K562 (cell line): ENCODE data around the gene ZNRF3. TPM values are rescaled to one million over a fixed set of nuclear protein-coding genes. Genes with fewer than 3 reads are reported as not detected.

ENCODE experiments used
- ATAC-seq: fragments of 200-7000 bp; cut with Tn5 transposase; 3 replicates; pipeline ENCODE4 v1.9.1; 2020; ENCODE audit warnings: moderate library complexity
- BruUV-seq: library from RNA; stranded (reverse); fragments of 400-500 nt; replicated peaks from 2 replicates; lab custom pipeline; 2021; lab: Mats Ljungman, UMichigan
- CTCF ChIA-PET: fragments of 300-600 bp; formaldehyde crosslinking; extraction: SDS; loops from one replicate; lab custom pipeline; 2021; ENCODE audit warnings: low intra/inter-chr PET ratio; lab: Yijun Ruan, JAX
- POLR2A ChIA-PET: fragments of 300-600, 350-650 bp; sonication (Branson Sonifier 250); formaldehyde crosslinking; extraction: SDS; loops from one replicate; lab custom pipeline; 2021; ENCODE audit warnings: antibody characterized with exemption, inconsistent platforms; lab: Yijun Ruan, JAX
- DNase-seq, 4 experiments: peaks; one replicate each; pipeline versions ENCODE4 v3.0.0 to v3.0.0-alpha.2; 2011 to 2018; ENCODE audit warnings: low spot score in 3 of 4, mixed read lengths in 3 of 4; ENCODE audit errors: extremely low read depth in 1 of 4
- FAIRE-seq: peaks from 2 replicates; lab custom pipeline; 2011; peaks lifted over from hg19 to GRCh38; lab: Jason Lieb, UNC
- H2AFZ ChIP-seq: 2 replicates; pipeline ENCODE4 v1.6.0; 2011; ENCODE audit warnings: low read depth, low read length, control low read depth, inconsistent platforms
- H3K27ac ChIP-seq: fragments of 200-600 bp; 3 replicates; pipeline ENCODE4 v1.8.0; 2011; ENCODE audit warnings: low read depth, mild to moderate bottlenecking, control low read depth, inconsistent platforms, low read length, moderate library complexity, mixed read lengths; ENCODE audit errors: extremely low read depth
- H3K27me3 ChIP-seq, 2 experiments: fragments of 300-600 bp in 1 of 2; 2 replicates in 1 of 2; 3 replicates in 1 of 2; pipeline versions ENCODE4 v1.6.0 to v1.8.0; 2011; ENCODE audit warnings: inconsistent platforms in 2 of 2, low read length in 2 of 2, mild to moderate bottlenecking in 1 of 2, mixed read lengths in 1 of 2, moderate library complexity in 1 of 2; ENCODE audit not compliant: control insufficient read depth in 2 of 2, insufficient read depth in 2 of 2
- H3K36me3 ChIP-seq: fragments of 300-600 bp; 3 replicates; pipeline ENCODE4 v1.8.0; 2011; ENCODE audit warnings: mild to moderate bottlenecking, low read length, inconsistent platforms; ENCODE audit not compliant: control insufficient read depth, insufficient read depth
- H3K4me1 ChIP-seq, 2 experiments: fragments of 200-600 bp in 1 of 2; replicated peaks in 1 of 2; 2 replicates in 1 of 2; 3 replicates in 1 of 2; pipeline versions ENCODE4 v1.5.1 to v1.8.0; 2011; ENCODE audit warnings: inconsistent platforms in 2 of 2, low read length in 2 of 2, mild to moderate bottlenecking in 1 of 2, mixed read lengths in 1 of 2, moderate library complexity in 1 of 2; ENCODE audit not compliant: control insufficient read depth in 2 of 2, insufficient read depth in 2 of 2
- H3K4me2 ChIP-seq: 2 replicates; pipeline ENCODE4 v1.6.1; 2011; ENCODE audit warnings: low read length, control low read depth, inconsistent platforms, mixed read lengths; ENCODE audit not compliant: insufficient read depth
- H3K4me3 ChIP-seq: fragments of 200-600 bp; sonication (generic), shearing (Covaris generic); 2 replicates; pipeline ENCODE4 v1.5.1; 2016; ENCODE audit warnings: control low read depth, inconsistent platforms
- H3K79me2 ChIP-seq: fragments of 200-600 bp; 3 replicates; pipeline ENCODE4 v1.8.0; 2011; ENCODE audit warnings: low read length, inconsistent platforms; ENCODE audit not compliant: control insufficient read depth, insufficient read depth
- H3K9ac ChIP-seq, 2 experiments: 2 replicates each; pipeline versions ENCODE4 v1.6.0 to v1.6.1; 2011; ENCODE audit warnings: low read depth in 2 of 2, low read length in 2 of 2, control low read depth in 1 of 2, inconsistent platforms in 1 of 2, mild to moderate bottlenecking in 1 of 2, mixed read lengths in 1 of 2; ENCODE audit not compliant: insufficient read depth in 1 of 2
- H3K9me1 ChIP-seq: one replicate; pipeline ENCODE4 v1.6.0; 2011; ENCODE audit warnings: inconsistent platforms, mild to moderate bottlenecking, low read length, moderate library complexity; ENCODE audit not compliant: control insufficient read depth, insufficient read depth
- H3K9me3 ChIP-seq: replicated peaks from 2 replicates; pipeline ENCODE4 v1.5.1; 2011; ENCODE audit warnings: low read depth, low read length, inconsistent platforms; ENCODE audit not compliant: control insufficient read depth, insufficient read depth
- H4K20me1 ChIP-seq: replicated peaks from 2 replicates; pipeline ENCODE4 v1.6.1; 2011; ENCODE audit warnings: low read length, inconsistent platforms, mixed read lengths; ENCODE audit not compliant: control insufficient read depth, insufficient read depth
- CBX3 ChIP-seq, 2 experiments: IDR thresholded peaks; 1 replicate in 1 of 2; 2 replicates in 1 of 2; pipeline ENCODE4 v1.6.1; 2012; ENCODE audit warnings: inconsistent platforms in 2 of 2, low read length in 2 of 2, borderline replicate concordance in 1 of 2, control low read depth in 1 of 2
- CREB1 ChIP-seq, 2 experiments: sonication (generic) in 1 of 2; formaldehyde crosslinking in 1 of 2; IDR thresholded peaks; 2 replicates each; pipeline versions ENCODE4 v1.6.1 to v1.8.0; 2012 to 2022; ENCODE audit warnings: inconsistent platforms in 1 of 2, mild to moderate bottlenecking in 1 of 2, missing genetic modification reagents in 1 of 2, moderate library complexity in 1 of 2
- KDM4B ChIP-seq, 2 experiments: fragments of 450-650 bp in 1 of 2; sonication (generic) in 1 of 2; IDR thresholded peaks; 2 replicates each; pipeline ENCODE4 v1.6.1; 2016 to 2017; ENCODE audit warnings: borderline replicate concordance in 2 of 2, antibody characterized with exemption in 1 of 2, low read depth in 1 of 2, mild to moderate bottlenecking in 1 of 2
- MAFG ChIP-seq: fragments of 450-650 bp; conservative IDR thresholded peaks from 2 replicates; pipeline ENCODE4 v1.6.1; 2016; ENCODE audit warnings: missing genetic modification characterization, missing compliant biosample characterization
- MEF2D ChIP-seq: conservative IDR thresholded peaks from 2 replicates; pipeline ENCODE4 v1.6.1; 2016; ENCODE audit warnings: low read depth, missing genetic modification characterization, missing compliant biosample characterization
- POLR2AphosphoS5 ChIP-seq: IDR thresholded peaks from 2 replicates; pipeline ENCODE4 v1.6.1; 2011; ENCODE audit warnings: mild to moderate bottlenecking, low read depth, low read length, moderate library complexity; ENCODE audit not compliant: control insufficient read depth, insufficient read depth
- RAD21 ChIP-seq, 2 experiments: fragments of 250-450 bp in 1 of 2; fragments of 450-650 bp in 1 of 2; sonication (Bioruptor Pico) in 1 of 2; formaldehyde crosslinking in 1 of 2; IDR thresholded peaks in 1 of 2; conservative IDR thresholded peaks in 1 of 2; 2 replicates each; pipeline versions ENCODE4 v1.4.0 to v1.8.0; 2020 to 2022; ENCODE audit warnings: mild to moderate bottlenecking in 2 of 2, moderate library complexity in 1 of 2
- TOE1 ChIP-seq, 2 experiments: fragments of 450-650 bp in 1 of 2; sonication (generic) in 1 of 2; formaldehyde crosslinking in 1 of 2; IDR thresholded peaks; 2 replicates each; pipeline versions ENCODE4 v1.7.1 to v1.8.0; 2016 to 2022; ENCODE audit warnings: borderline replicate concordance in 2 of 2, mild to moderate bottlenecking in 2 of 2, antibody characterized with exemption in 1 of 2, inconsistent platforms in 1 of 2, low read depth in 1 of 2, missing genetic modification reagents in 1 of 2, moderate library complexity in 1 of 2
- ZKSCAN3 ChIP-seq: fragments of 250-450 bp; sonication (Bioruptor Pico); IDR thresholded peaks from 2 replicates; pipeline ENCODE4 v1.4.0; 2020
- ZNF551 ChIP-seq: fragments of 250-450 bp; sonication (Bioruptor Pico); IDR thresholded peaks from 2 replicates; pipeline ENCODE4 v1.5.0; 2021; ENCODE audit warnings: mild to moderate bottlenecking, moderate library complexity
- WGBS: fragments of 100-300 bp; shearing (Covaris generic); methylation state at CpG from one replicate; pipeline ENCODE4 v1.1.6; 2016; ENCODE audit warnings: low coverage, mixed read lengths; ENCODE audit not compliant: insufficient coverage; ENCODE audit errors: missing lambda C conversion rate; 5-methylcytosine and 5-hydroxymethylcytosine counted together
- in situ Hi-C: fragments of 300-500 bp; cut with MboI; formaldehyde crosslinking; loops from 4 replicates; pipeline ENCODE4 v1.15.0; 2018; ENCODE audit warnings: inconsistent platforms, mixed read lengths
- intact Hi-C: fragments of 100-400 bp; cut with micrococcal nuclease; formaldehyde crosslinking; loops from 2 replicates; pipeline ENCODE4 v1.14.2; 2022
- polyA plus RNA-seq, 8 experiments: library from polyadenylated mRNA; depleted of rRNA in 4 of 8; stranded (reverse) in 5 of 8; unstranded in 3 of 8; fragments of >200 nt; fragmentation: Nextera tagmentation in 2 of 8; fragmentation: Illumina TruSeq in 1 of 8; extraction: Ambion mirVana in 2 of 8; extraction: Trizol in 1 of 8; gene quantifications; 2 replicates each; pipeline versions ENCODE4 v1.2.1 to v1.2.3, GENCODE V29; 2011 to 2014; ENCODE audit warnings: inconsistent platforms in 1 of 8, missing spikeins in 1 of 8
- total RNA-seq, 7 experiments: library from RNA; depleted of rRNA in 6 of 7; stranded (reverse); fragments of >200 nt in 6 of 7; fragmentation: Illumina TruSeq in 2 of 7; extraction: Trizol in 2 of 7; gene quantifications; 2 replicates each; pipeline versions ENCODE4 v1.2.1 to v1.2.3, GENCODE V29; 2011 to 2021; ENCODE audit warnings: low replicate concordance in 1 of 7
- TF ChIP-seq, protein P1 (sequence below), 3 experiments: IDR thresholded peaks in 2 of 3; conservative IDR thresholded peaks in 1 of 3; 2 replicates each; pipeline ENCODE4 v1.5.1; 2011 to 2012; ENCODE audit warnings: low read length in 3 of 3, mild to moderate bottlenecking in 3 of 3, control low read depth in 2 of 3, improper control_type of control experiment in 1 of 3, inconsistent platforms in 1 of 3, low read depth in 1 of 3, mixed read lengths in 1 of 3, moderate library complexity in 1 of 3; ENCODE audit not compliant: insufficient read depth in 2 of 3
- TF ChIP-seq, protein P2 (sequence below): IDR thresholded peaks from 2 replicates; pipeline ENCODE4 v1.6.1; 2014; ENCODE audit warnings: antibody characterized with exemption

The ZNRF3 gene
- total and polyA plus RNA-seq, 9 of the 15 experiments (the other 6 are each of a cell fraction or from before 2014, with no cell fraction given): 0.41 to 5.9 (median 1.7) TPM

DNA sequence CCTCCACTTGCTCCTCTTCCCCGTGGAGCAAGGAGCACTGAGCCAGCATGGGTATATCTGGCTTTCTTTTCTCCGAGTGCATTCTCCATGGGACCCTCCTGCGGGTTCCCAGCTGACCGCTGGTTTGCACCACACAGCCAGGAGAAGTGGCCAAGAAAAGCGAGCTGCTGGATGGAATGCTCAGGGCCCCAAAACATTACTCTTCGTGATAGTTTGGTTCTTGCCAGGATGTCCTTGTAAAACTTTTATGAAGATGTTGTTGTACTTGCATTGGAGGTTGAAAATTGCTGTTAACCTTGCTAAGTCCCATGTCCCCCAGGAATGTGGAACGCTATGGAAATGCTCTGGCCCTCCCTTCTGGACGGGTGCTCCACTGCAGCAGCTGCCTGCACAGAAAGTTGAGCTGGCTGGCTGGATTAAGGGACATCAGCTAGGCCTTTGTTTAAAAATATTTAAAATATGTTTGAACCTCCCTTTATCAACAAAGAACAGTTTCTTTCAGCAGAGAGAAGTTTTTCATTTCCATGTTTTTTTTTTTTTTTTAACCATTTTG, 68.7 kb downstream of the ZNRF3 start:
- no peak overlapping the region for H3K4me3 ChIP-seq
- DNase-seq (no peak), ATAC-seq (no peak), FAIRE-seq (no peak)
- CTCF ChIA-PET: no interaction called here
- H3K36me3 ChIP-seq: no peaks in the 10 kb centered on the region
- H3K27me3 ChIP-seq: no peaks in the 10 kb centered on the region
- no peaks in the 10 kb centered on the region for H3K9me1 ChIP-seq
- H3K9me3 ChIP-seq: no peaks in the 10 kb centered on the region
- BruUV-seq: no TSS peak
- no peak overlapping the region for H2AFZ ChIP-seq
- H3K4me2 ChIP-seq: no peak overlapping the region
- H3K4me1 ChIP-seq: no peaks in the 10 kb centered on the region; a peak in 1 of 5 replicates
- TF ChIP-seq MAFG: no peak
- no peak for TF ChIP-seq CREB1 (IDR thresholded peaks at IDR 0.05)
- TF ChIP-seq CREB1 (CRISPR knock-in tag; IDR thresholded peaks at IDR 0.05): no peak
- no peak for TF ChIP-seq ZKSCAN3
- no peak for TF ChIP-seq CBX3 (IDR thresholded peaks at IDR 0.05; ENCODE audit: borderline replicate concordance in 1 of 2, low read length in 2 of 2)
- no peak for TF ChIP-seq TOE1 (IDR thresholded peaks at IDR 0.05; ENCODE audit: borderline replicate concordance)
- no peak for TF ChIP-seq TOE1 (CRISPR knock-in tag; IDR thresholded peaks at IDR 0.05; ENCODE audit: borderline replicate concordance, low read depth)
- peak in 1 of 2 experiments; percentile 16; a peak in 1 of 4 replicates for TF ChIP-seq RAD21 (CRISPR knock-in tag; conservative IDR thresholded peaks at IDR 0.05 in 1 of 2, IDR thresholded peaks at IDR 0.05 in 1 of 2)
- no peak for TF ChIP-seq MEF2D (tag)
- TF ChIP-seq, protein P1, sequence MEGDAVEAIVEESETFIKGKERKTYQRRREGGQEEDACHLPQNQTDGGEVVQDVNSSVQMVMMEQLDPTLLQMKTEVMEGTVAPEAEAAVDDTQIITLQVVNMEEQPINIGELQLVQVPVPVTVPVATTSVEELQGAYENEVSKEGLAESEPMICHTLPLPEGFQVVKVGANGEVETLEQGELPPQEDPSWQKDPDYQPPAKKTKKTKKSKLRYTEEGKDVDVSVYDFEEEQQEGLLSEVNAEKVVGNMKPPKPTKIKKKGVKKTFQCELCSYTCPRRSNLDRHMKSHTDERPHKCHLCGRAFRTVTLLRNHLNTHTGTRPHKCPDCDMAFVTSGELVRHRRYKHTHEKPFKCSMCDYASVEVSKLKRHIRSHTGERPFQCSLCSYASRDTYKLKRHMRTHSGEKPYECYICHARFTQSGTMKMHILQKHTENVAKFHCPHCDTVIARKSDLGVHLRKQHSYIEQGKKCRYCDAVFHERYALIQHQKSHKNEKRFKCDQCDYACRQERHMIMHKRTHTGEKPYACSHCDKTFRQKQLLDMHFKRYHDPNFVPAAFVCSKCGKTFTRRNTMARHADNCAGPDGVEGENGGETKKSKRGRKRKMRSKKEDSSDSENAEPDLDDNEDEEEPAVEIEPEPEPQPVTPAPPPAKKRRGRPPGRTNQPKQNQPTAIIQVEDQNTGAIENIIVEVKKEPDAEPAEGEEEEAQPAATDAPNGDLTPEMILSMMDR (IDR thresholded peaks at IDR 0.05 in 2 of 3, conservative IDR thresholded peaks at IDR 0.05 in 1 of 3; ENCODE audit: insufficient read depth in 2 of 3, low read depth in 1 of 3, low read length in 3 of 3): peak in 1 of 3 experiments; percentile 15; a peak in 1 of 6 replicates
- no peak for TF ChIP-seq ZNF551
- no peak for TF ChIP-seq POLR2AphosphoS5
- TF ChIP-seq, protein P2, sequence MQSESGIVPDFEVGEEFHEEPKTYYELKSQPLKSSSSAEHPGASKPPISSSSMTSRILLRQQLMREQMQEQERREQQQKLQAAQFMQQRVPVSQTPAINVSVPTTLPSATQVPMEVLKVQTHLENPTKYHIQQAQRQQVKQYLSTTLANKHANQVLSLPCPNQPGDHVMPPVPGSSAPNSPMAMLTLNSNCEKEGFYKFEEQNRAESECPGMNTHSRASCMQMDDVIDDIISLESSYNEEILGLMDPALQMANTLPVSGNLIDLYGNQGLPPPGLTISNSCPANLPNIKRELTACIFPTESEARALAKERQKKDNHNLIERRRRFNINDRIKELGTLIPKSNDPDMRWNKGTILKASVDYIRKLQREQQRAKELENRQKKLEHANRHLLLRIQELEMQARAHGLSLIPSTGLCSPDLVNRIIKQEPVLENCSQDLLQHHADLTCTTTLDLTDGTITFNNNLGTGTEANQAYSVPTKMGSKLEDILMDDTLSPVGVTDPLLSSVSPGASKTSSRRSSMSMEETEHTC: no peak
- no peak for TF ChIP-seq KDM4B (IDR thresholded peaks at IDR 0.05; ENCODE audit: borderline replicate concordance in 2 of 2, low read depth in 1 of 2)
- POLR2A ChIA-PET: interaction anchor here (0.6 kb wide), 2 partner anchors 50 to 930 kb away, joined by 3 to 4 read pairs; no protein-coding TSS in a partner anchor
- no peak overlapping the region for H3K9ac ChIP-seq
- H4K20me1 ChIP-seq: no peaks in the 10 kb centered on the region
- WGBS: 80% methylated on average over 7 of the region's 8 CpGs
- no peaks in the 10 kb centered on the region; the same call in 2 of the 3 replicates for H3K79me2 ChIP-seq
- H3K27ac ChIP-seq: no peak overlapping the region
- intact Hi-C loops (loop anchor here (10.0 kb wide), 1 partner anchor 97 kb away; no protein-coding TSS in a partner anchor), in situ Hi-C loops (no loop called here)
